GM19035 (cell line): ENCODE results near the gene MAPK6.
"Not testable (repeated sequence)": the region's sequence is repeated elsewhere in the genome, so short reads cannot be mapped to it uniquely, and the experiment has no call there.

Experiments used
- ATAC-seq: cut with Tn5 transposase; IDR thresholded peaks from one replicate; pipeline ENCODE4 v1.9.1; 2021; ENCODE audit not compliant: unreplicated experiment

The MAPK6 gene

GRCh38 chr15:52080031-52080430 lies 61.0 kb downstream of the MAPK6 start:
- ATAC-seq: no peak

GRCh38 chr15:52080706-52081392 lies 61.8 kb downstream of the MAPK6 start:
- ATAC-seq: no peak

GRCh38 chr15:52082197-52083036 lies 63.4 kb downstream of the MAPK6 start:
- ATAC-seq: peak; percentile 63

GRCh38 chr15:52083037-52083359 lies 64.0 kb downstream of the MAPK6 start:
- peak; percentile 12 for ATAC-seq

- no peak for ATAC-seq
Measured at GRCh38 chr15:52083603-52084002, 64.6 kb downstream of the MAPK6 start.

GRCh38 chr15:52085299-52085698 lies 66.3 kb downstream of the MAPK6 start:
- ATAC-seq: no peak

GRCh38 chr15:52086011-52086786 lies 67.2 kb downstream of the MAPK6 start:
- ATAC-seq: no peak

- no peak for ATAC-seq
Measured at GRCh38 chr15:52090193-52090592, 71.2 kb downstream of the MAPK6 start.

GRCh38 chr15:52093167-52093538 lies 74.1 kb downstream of the MAPK6 start:
- ATAC-seq: no peak

- ATAC-seq: no peak
Measured at GRCh38 chr15:52093539-52094510, 74.8 kb downstream of the MAPK6 start.

GRCh38 chr15:52094811-52095584 lies 76.0 kb downstream of the MAPK6 start:
- ATAC-seq: no peak

- no peak for ATAC-seq
Measured at GRCh38 chr15:52095597-52096262, 76.7 kb downstream of the MAPK6 start.

- ATAC-seq: not testable (repeated sequence)
Measured at GRCh38 chr15:52096536-52096935, 77.5 kb downstream of the MAPK6 start.

- no peak for ATAC-seq
Measured at GRCh38 chr15:52097180-52097579, 78.2 kb downstream of the MAPK6 start.

GRCh38 chr15:52098323-52098722 lies 79.3 kb downstream of the MAPK6 start:
- ATAC-seq: no peak

GRCh38 chr15:52099651-52100272 lies 80.7 kb downstream of the MAPK6 start:
- no peak for ATAC-seq

GRCh38 chr15:52100807-52101442 lies 81.9 kb downstream of the MAPK6 start:
- ATAC-seq: no peak

- ATAC-seq: peak; percentile 43
Measured at GRCh38 chr15:52101542-52102323, 82.7 kb downstream of the MAPK6 start.
